Activated B cell treated with CpG ODN at 0.5 μM for 24 hours (primary cell): ENCODE measurements around the gene DLD. TPM values are rescaled to one million over a fixed set of nuclear protein-coding genes. Genes with fewer than 3 reads are reported as not detected.

Experiments used
- ATAC-seq: fragments of 200-7000 bp; cut with Tn5 transposase; one replicate; pipeline ENCODE4 v1.10.0; 2021; ENCODE audit warnings: low read depth, mild to moderate bottlenecking, moderate library complexity
- CTCF ChIA-PET: fragments of 350-600 bp; sonication (Branson Sonifier 250); formaldehyde crosslinking; loops from one replicate; lab custom pipeline; 2021; ENCODE audit warnings: antibody characterized with exemption; lab: Charles Lee
- POLR2A ChIA-PET: fragments of 350-600 bp; sonication (Branson Sonifier 250); formaldehyde crosslinking; loops from one replicate; lab custom pipeline; 2021; ENCODE audit warnings: antibody characterized with exemption; lab: Charles Lee
- DNase-seq: peaks from one replicate; pipeline ENCODE4 v3.0.0; 2022
- H3K27ac Mint-ChIP-seq: one replicate; pipeline ENCODE4 v1.8.0; 2020; ENCODE audit warnings: mixed read lengths
- H3K27me3 Mint-ChIP-seq: one replicate; pipeline ENCODE4 v1.8.0; 2021; ENCODE audit warnings: mixed read lengths
- H3K36me3 Mint-ChIP-seq: one replicate; pipeline ENCODE4 v1.8.0; 2021; ENCODE audit warnings: low read depth, mixed read lengths
- H3K4me1 Mint-ChIP-seq: one replicate; pipeline ENCODE4 v1.8.0; 2021; ENCODE audit warnings: mixed read lengths
- H3K4me3 Mint-ChIP-seq: one replicate; pipeline ENCODE4 v1.8.0; 2020; ENCODE audit warnings: mild to moderate bottlenecking, mixed read lengths
- H3K9me3 Mint-ChIP-seq: one replicate; pipeline ENCODE4 v1.8.0; 2020; ENCODE audit warnings: mixed read lengths
- CTCF ChIP-seq: fragments of 200-600 bp; IDR thresholded peaks from one replicate; pipeline ENCODE4 v1.8.0; 2022; ENCODE audit warnings: antibody characterized with exemption, mild to moderate bottlenecking
- intact Hi-C: fragments of 100-400 bp; cut with micrococcal nuclease; formaldehyde crosslinking; loops from one replicate; pipeline ENCODE4 v1.15.1; 2024
- total RNA-seq: library from RNA; stranded (reverse); gene quantifications from 2 replicates; pipeline ENCODE4 v1.2.3, GENCODE V29; 2022

DLD gene
- total RNA-seq, 1 donor from 2014 or later, result 66.1 TPM

- Mint-ChIP-seq H3K4me3 (no peak overlapping the region), H3K9me3 (no peaks in the 10 kb centered on the region), H3K27me3 (no peaks in the 10 kb centered on the region), H3K27ac (no peak overlapping the region), H3K4me1 (peaks cover 17% of the 10 kb centered on the region), H3K36me3 (peaks cover 61% of the 10 kb centered on the region)
- no peak for ATAC-seq
- TF ChIP-seq CTCF, result no peak
- intact Hi-C loops, result no loop called here
- no peak for DNase-seq
- POLR2A ChIA-PET, result no interaction called here
- CTCF ChIA-PET, result no interaction called here
These were observed 11.4 kb downstream of the DLD start for GRCh38 chr7:107902381-107902780.

GRCh38 chr7:107907790-107908189, 16.8 kb downstream of the DLD start:
- Mint-ChIP-seq H3K36me3 (peaks cover 89% of the 10 kb centered on the region), H3K27me3 (no peaks in the 10 kb centered on the region), H3K4me3 (no peak overlapping the region), H3K27ac (no peak overlapping the region), H3K4me1 (no peaks in the 10 kb centered on the region), H3K9me3 (peaks cover 4% of the 10 kb centered on the region)
- ChIA-PET CTCF (no interaction called here), POLR2A (interaction anchor here (0.6 kb wide), 1 partner anchor 11 kb away, joined by 3 read pairs; no protein-coding TSS in a partner anchor)
- intact Hi-C loops, result no loop called here
- DNase-seq (no peak), ATAC-seq (no peak)
- TF ChIP-seq CTCF, result no peak

DNA sequence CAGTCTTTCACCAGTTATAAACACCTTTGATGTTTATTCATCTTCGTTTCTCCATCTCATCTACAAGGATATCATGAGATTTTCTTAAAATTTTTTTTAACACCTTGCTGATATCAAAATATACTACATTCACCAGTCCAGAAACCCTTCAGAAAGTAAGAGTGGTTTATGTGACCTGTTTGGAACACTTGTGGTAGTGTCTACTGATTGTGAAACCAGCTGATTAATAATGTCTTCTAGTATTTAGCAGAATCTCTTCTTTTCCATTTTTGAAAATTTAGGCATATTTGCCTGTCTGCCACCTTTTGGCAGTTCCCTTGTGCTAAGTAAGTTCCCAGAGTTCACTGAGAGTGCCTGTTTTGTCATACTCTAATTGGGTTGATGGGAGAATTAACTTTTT, 18.5 kb downstream of the DLD start:
- CTCF ChIA-PET, result no interaction called here
- Mint-ChIP-seq H3K4me1 (peaks cover 6% of the 10 kb centered on the region), H3K9me3 (peaks cover 4% of the 10 kb centered on the region), H3K27me3 (no peaks in the 10 kb centered on the region), H3K27ac (no peak overlapping the region), H3K4me3 (no peak overlapping the region), H3K36me3 (peaks cover 91% of the 10 kb centered on the region)
- TF ChIP-seq CTCF, result no peak
- POLR2A ChIA-PET, result interaction anchor here (0.7 kb wide), 1 partner anchor 166 kb away, joined by 5 read pairs; the partner anchor contains the start of gene CBLL1
- no peak for DNase-seq
- no peak for ATAC-seq
- intact Hi-C loops, result loop anchor here (1.0 kb wide), 1 partner anchor 15 kb away; no protein-coding TSS in a partner anchor

DNA sequence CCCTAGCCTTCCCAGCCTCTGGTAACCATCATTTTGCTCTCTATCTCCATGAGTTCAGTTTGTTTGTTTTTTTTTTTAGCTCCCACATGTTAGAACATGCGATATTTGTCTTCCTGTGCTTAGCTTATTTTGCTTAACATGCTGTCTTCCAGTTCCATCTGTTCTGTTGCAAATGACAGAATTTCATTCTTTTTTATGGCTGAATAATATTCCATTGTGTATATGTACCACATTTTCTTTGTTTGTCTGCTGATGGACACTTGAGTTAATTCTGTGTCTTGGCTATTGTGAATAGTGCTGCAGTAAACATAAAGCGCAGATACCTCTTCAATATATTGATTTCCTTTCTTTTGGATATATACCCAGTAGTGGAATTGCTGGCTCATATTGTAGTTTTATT, 21.0 kb downstream of the DLD start:
- Mint-ChIP-seq H3K4me3 (no peak overlapping the region), H3K4me1 (peaks cover 6% of the 10 kb centered on the region), H3K27ac (no peak overlapping the region), H3K9me3 (peaks cover 4% of the 10 kb centered on the region), H3K27me3 (no peaks in the 10 kb centered on the region), H3K36me3 (peaks cover 85% of the 10 kb centered on the region)
- intact Hi-C loops, result no loop called here
- TF ChIP-seq CTCF, result no peak
- ChIA-PET CTCF (no interaction called here), POLR2A (no interaction called here)
- no peak for ATAC-seq
- DNase-seq, result no peak

GRCh38 chr7:107913851-107914250, 22.9 kb downstream of the DLD start:
- intact Hi-C loops, result no loop called here
- Mint-ChIP-seq H3K4me1 (peaks cover 6% of the 10 kb centered on the region), H3K4me3 (no peak overlapping the region), H3K27ac (no peak overlapping the region), H3K36me3 (peaks cover 87% of the 10 kb centered on the region), H3K9me3 (peaks cover 4% of the 10 kb centered on the region), H3K27me3 (no peaks in the 10 kb centered on the region)
- DNase-seq, result no peak
- CTCF ChIA-PET, result no interaction called here
- POLR2A ChIA-PET, result no interaction called here
- no peak for TF ChIP-seq CTCF
- no peak for ATAC-seq
